Mesendoderm (in vitro differentiated cells): ENCODE data around the gene RAB11FIP4.

ENCODE experiments used
- DNase-seq: peaks from one replicate; pipeline ENCODE4 v3.0.0; 2013
- H2AK5ac ChIP-seq: 2 replicates; pipeline ENCODE4 v1.6.1; 2013; ENCODE audit warnings: low read length, inconsistent platforms
- H2BK120ac ChIP-seq: 2 replicates; pipeline ENCODE4 v1.6.1; 2013; ENCODE audit warnings: low read depth, mild to moderate bottlenecking, low read length, moderate library complexity, mixed read lengths
- H2BK15ac ChIP-seq: replicated peaks from 2 replicates; pipeline ENCODE4 v1.6.1; 2013; ENCODE audit warnings: low read depth, mild to moderate bottlenecking, moderate library complexity
- H2BK5ac ChIP-seq: 2 replicates; pipeline ENCODE4 v1.6.1; 2013; ENCODE audit warnings: low read length, inconsistent platforms
- H3K18ac ChIP-seq: 2 replicates; pipeline ENCODE4 v1.6.1; 2013; ENCODE audit warnings: mild to moderate bottlenecking, low read length, mixed read lengths
- H3K23ac ChIP-seq: one replicate; pipeline ENCODE4 v1.6.1; 2013; ENCODE audit warnings: low read length
- H3K27ac ChIP-seq: 2 replicates; pipeline ENCODE4 v1.5.1; 2013; ENCODE audit warnings: low read depth, mild to moderate bottlenecking, inconsistent platforms, low read length, moderate library complexity
- H3K27me3 ChIP-seq: 2 replicates; pipeline ENCODE4 v1.6.1; 2013; ENCODE audit warnings: low read length, control low read depth, mild to moderate bottlenecking, inconsistent platforms; ENCODE audit not compliant: insufficient read depth, poor library complexity
- H3K36me3 ChIP-seq: 2 replicates; pipeline ENCODE4 v1.6.1; 2013; ENCODE audit warnings: low read length, inconsistent platforms; ENCODE audit not compliant: control insufficient read depth, insufficient read depth
- H3K4ac ChIP-seq: one replicate; pipeline ENCODE4 v1.6.1; 2013; ENCODE audit warnings: low read depth, mild to moderate bottlenecking, low read length, moderate library complexity
- H3K4me1 ChIP-seq: 2 replicates; pipeline ENCODE4 v1.6.1; 2013; ENCODE audit warnings: low read depth, low read length, inconsistent platforms; ENCODE audit not compliant: control insufficient read depth
- H3K4me2 ChIP-seq: 2 replicates; pipeline ENCODE4 v1.6.1; 2013; ENCODE audit warnings: low read length
- H3K4me3 ChIP-seq: 2 replicates; pipeline ENCODE4 v1.5.1; 2013; ENCODE audit warnings: mild to moderate bottlenecking, low read length
- H3K56ac ChIP-seq: one replicate; pipeline ENCODE4 v1.6.1; 2013; ENCODE audit warnings: low read length
- H3K79me1 ChIP-seq: 2 replicates; pipeline ENCODE4 v1.6.1; 2013; ENCODE audit warnings: low read length, inconsistent platforms
- H3K79me2 ChIP-seq: 2 replicates; pipeline ENCODE4 v1.6.1; 2013; ENCODE audit warnings: mild to moderate bottlenecking, low read length; ENCODE audit not compliant: control insufficient read depth, insufficient read depth
- H3K9ac ChIP-seq: 2 replicates; pipeline ENCODE4 v1.6.1; 2013; ENCODE audit warnings: low read length, inconsistent platforms
- H4K5ac ChIP-seq: one replicate; pipeline ENCODE4 v1.6.1; 2013; ENCODE audit warnings: low read length
- H4K8ac ChIP-seq: one replicate; pipeline ENCODE4 v1.6.1; 2013; ENCODE audit warnings: low read depth, mild to moderate bottlenecking, control low read depth, low read length, moderate library complexity
- WGBS: extraction: QIAGEN DNeasy Blood & Tissue Kit; methylation state at CpG from one replicate; pipeline ENCODE4 v1.1.7; 2013; ENCODE audit warnings: low lambda C conversion rate, missing lambda C conversion rate; ENCODE audit not compliant: insufficient coverage; ENCODE audit errors: extremely low coverage; 5-methylcytosine and 5-hydroxymethylcytosine counted together

The RAB11FIP4 gene

DNA sequence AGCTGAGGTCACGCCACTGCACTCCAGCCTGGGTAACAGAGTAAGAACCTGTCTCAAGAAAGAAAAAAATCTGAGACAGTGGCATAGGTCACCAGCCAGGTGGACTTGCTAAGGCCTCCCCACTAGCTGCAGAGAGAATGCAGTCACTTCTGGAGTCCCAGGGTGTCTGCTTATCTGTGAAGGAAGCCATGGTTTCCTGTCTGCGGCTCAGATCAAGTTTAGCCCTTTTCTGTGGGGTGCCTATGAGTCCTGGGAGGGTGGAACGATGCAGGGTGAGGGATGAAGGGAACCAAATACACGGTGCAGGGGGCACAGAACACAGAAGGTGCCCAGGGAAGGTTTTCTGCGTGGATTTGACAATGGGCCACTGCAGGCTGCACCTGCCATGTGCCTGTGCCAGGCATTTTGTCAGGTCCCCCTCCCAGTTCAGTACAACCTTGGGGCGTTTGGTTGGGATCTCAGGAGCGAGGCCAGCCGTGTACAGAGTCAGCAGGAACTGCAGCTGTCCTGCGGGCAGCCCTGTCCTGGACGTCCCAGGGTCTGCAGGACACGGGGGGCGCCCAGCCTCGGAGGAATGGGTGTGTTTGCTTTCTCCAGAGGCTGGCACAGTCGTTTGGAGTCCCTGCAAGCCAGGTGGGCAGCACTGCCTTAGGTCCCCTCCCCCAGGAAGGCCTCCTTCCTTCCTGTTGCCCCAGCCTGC lies 41.8 kb downstream of the RAB11FIP4 start:
- Histone ChIP-seq H4K8ac (no peak overlapping the region), H4K5ac (no peak overlapping the region), H3K27ac (no peak overlapping the region), H3K56ac (no peak overlapping the region), H2BK5ac (no peak overlapping the region), H3K4me3 (no peak overlapping the region), H3K23ac (no peak overlapping the region), H2AK5ac (no peak overlapping the region), H3K27me3 (no peaks in the 10 kb centered on the region), H3K36me3 (no peaks in the 10 kb centered on the region), H3K4ac (no peak overlapping the region), H3K79me1 (no peaks in the 10 kb centered on the region), H3K9ac (no peak overlapping the region), H3K79me2 (no peaks in the 10 kb centered on the region), H3K4me1 (no peaks in the 10 kb centered on the region), H3K4me2 (no peak overlapping the region), H3K18ac (no peak overlapping the region), H2BK120ac (no peak overlapping the region), H2BK15ac (no peak overlapping the region)
- no CpG with 5 or more reads among the region's 14 CpGs for WGBS
- no peak for DNase-seq

DNA sequence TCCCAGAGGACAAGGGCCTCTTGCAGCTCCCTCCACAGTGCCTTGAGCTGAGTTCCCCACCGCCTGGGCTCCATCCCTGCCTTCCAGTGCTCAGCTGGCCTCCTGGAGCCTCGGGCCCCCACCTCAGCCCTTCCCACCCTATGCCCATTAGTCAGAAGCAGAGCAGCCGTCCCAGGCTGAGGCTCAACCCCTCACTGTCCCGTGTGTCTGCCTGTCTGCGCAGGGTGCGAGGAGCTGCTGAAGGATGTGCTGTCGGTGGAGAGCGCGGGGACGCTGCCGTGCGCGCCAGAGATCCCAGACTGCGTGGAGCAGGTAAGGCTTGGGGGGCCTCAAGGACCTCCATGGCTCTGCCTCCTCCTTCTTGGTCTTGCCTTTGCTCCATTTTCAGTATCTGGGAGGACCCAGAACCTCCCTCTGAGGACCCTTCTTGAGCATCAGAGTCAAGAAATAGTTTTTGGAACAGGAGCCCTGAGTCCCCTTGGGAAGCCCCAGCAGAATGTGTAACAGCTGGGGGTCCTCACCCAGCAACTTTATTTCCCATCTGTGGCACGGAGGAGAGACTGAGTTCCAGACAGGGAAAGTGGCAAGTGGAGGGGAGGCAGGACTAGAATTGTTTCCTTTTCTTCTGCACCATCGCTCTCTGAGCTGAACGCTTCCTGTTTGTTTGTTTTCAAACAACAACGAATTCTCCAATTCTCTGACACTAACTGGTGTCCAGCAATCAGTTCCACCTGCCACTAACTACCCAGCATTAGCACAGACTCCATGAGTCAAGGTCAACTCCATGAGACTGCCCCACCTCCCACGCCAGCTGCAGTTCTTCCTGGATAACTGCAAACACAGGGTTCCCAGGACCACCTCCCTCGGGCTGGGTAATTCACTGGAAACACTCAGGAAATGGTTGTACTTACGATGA lies 42.6 kb downstream of the RAB11FIP4 start:
- H3K27ac ChIP-seq: no peak overlapping the region

GRCh38 chr17:31434727-31435050 lies 43.2 kb downstream of the RAB11FIP4 start:
- Histone ChIP-seq H3K27me3 (no peaks in the 10 kb centered on the region), H2BK5ac (no peak overlapping the region), H3K4ac (no peak overlapping the region), H3K79me2 (no peaks in the 10 kb centered on the region), H2BK15ac (no peak overlapping the region), H3K79me1 (no peaks in the 10 kb centered on the region), H3K23ac (no peak overlapping the region), H3K4me3 (no peak overlapping the region), H4K8ac (no peak overlapping the region), H3K9ac (no peak overlapping the region), H3K36me3 (no peaks in the 10 kb centered on the region), H3K27ac (no peak overlapping the region), H3K4me1 (no peaks in the 10 kb centered on the region), H3K18ac (no peak overlapping the region), H3K4me2 (no peak overlapping the region), H2BK120ac (no peak overlapping the region), H2AK5ac (no peak overlapping the region), H4K5ac (no peak overlapping the region), H3K56ac (no peak overlapping the region)
- DNase-seq: no peak
- no CpG with 5 or more reads among the region's 8 CpGs for WGBS

More for the DNA sequence above, 42.6 kb downstream of the RAB11FIP4 start:
- no peak overlapping the region for H2BK15ac ChIP-seq
- no peak overlapping the region for H3K18ac ChIP-seq
- H2BK120ac ChIP-seq: no peak overlapping the region
- no peak overlapping the region for H4K8ac ChIP-seq
- no peak overlapping the region for H2AK5ac ChIP-seq
- no peaks in the 10 kb centered on the region for H3K79me1 ChIP-seq
- H3K56ac ChIP-seq: no peak overlapping the region
- no peak overlapping the region for H3K4me2 ChIP-seq
- WGBS: no CpG with 5 or more reads among the region's 21 CpGs
- no peak overlapping the region for H3K4ac ChIP-seq
- no peaks in the 10 kb centered on the region for H3K4me1 ChIP-seq
- no peak overlapping the region for H3K9ac ChIP-seq
- no peak for DNase-seq
- no peak overlapping the region for H2BK5ac ChIP-seq
- no peak overlapping the region for H3K4me3 ChIP-seq
- no peaks in the 10 kb centered on the region for H3K36me3 ChIP-seq
- H3K79me2 ChIP-seq: no peaks in the 10 kb centered on the region
- H4K5ac ChIP-seq: no peak overlapping the region
- no peaks in the 10 kb centered on the region for H3K27me3 ChIP-seq
- no peak overlapping the region for H3K23ac ChIP-seq

- H3K56ac ChIP-seq: no peak overlapping the region
- no peak overlapping the region for H3K9ac ChIP-seq
- no CpG with 5 or more reads among the region's 2 CpGs for WGBS
- no peak overlapping the region for H3K4ac ChIP-seq
- no peak overlapping the region for H2BK120ac ChIP-seq
- H3K4me3 ChIP-seq: no peak overlapping the region
- no peak overlapping the region for H3K18ac ChIP-seq
- H3K27me3 ChIP-seq: no peaks in the 10 kb centered on the region
- DNase-seq: no peak
- H2BK15ac ChIP-seq: no peak overlapping the region
- no peaks in the 10 kb centered on the region for H3K79me1 ChIP-seq
- no peaks in the 10 kb centered on the region for H3K79me2 ChIP-seq
- no peak overlapping the region for H2BK5ac ChIP-seq
- H2AK5ac ChIP-seq: no peak overlapping the region
- no peaks in the 10 kb centered on the region for H3K36me3 ChIP-seq
- H4K5ac ChIP-seq: no peak overlapping the region
- no peak overlapping the region for H3K4me2 ChIP-seq
- no peak overlapping the region for H4K8ac ChIP-seq
- no peaks in the 10 kb centered on the region for H3K4me1 ChIP-seq
- no peak overlapping the region for H3K23ac ChIP-seq
- H3K27ac ChIP-seq: no peak overlapping the region
These were observed 44.1 kb downstream of the RAB11FIP4 start for GRCh38 chr17:31435581-31435980.

DNA sequence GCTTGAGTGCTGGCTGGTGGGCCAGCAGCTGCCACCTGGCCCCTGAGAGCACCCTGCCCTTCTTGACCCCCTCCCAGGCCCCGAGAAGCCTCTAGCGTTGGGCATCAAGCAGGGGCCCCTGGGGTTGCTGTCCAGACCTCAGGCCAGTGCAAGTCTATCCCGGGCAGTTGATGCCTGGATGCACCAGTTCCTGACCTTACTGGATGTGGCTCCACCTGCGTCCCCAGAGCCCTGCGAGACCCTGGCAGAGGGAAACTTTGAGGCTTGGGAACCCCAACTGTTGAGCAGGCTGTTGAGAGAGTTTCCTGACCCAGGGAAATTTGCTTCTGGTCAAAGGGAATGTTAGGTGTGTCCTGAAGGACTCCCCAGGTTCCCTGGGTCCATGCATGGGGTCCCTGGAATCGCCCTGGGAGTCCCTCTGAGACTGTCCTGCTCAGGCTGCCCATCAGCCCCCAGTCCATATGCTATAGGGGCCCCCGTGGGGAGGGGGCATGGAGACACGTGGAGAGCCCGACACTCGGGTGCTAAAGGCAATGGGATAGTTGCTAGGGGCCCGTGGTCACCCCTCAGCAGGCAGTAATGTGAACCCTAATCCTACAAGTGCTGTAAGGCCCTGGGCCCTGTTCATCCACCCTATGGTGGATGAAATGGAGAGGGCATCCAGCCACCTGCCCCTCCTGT lies 46.4 kb downstream of the RAB11FIP4 start:
- H3K18ac ChIP-seq: no peak overlapping the region
- no peaks in the 10 kb centered on the region for H3K27me3 ChIP-seq
- H2BK15ac ChIP-seq: no peak overlapping the region

More for the DNA sequence above, 46.4 kb downstream of the RAB11FIP4 start:
- Histone ChIP-seq H3K23ac (no peak overlapping the region), H3K9ac (no peak overlapping the region), H3K36me3 (no peaks in the 10 kb centered on the region), H4K8ac (no peak overlapping the region), H2BK5ac (no peak overlapping the region), H2BK120ac (no peak overlapping the region), H3K79me1 (no peaks in the 10 kb centered on the region), H3K27ac (no peak overlapping the region), H2AK5ac (no peak overlapping the region), H3K4me2 (no peak overlapping the region), H3K4me3 (no peak overlapping the region), H4K5ac (no peak overlapping the region), H3K4me1 (no peaks in the 10 kb centered on the region), H3K79me2 (no peaks in the 10 kb centered on the region), H3K56ac (no peak overlapping the region), H3K4ac (no peak overlapping the region)
- DNase-seq: no peak
- WGBS: no CpG with 5 or more reads among the region's 11 CpGs
